HL-60 (cell line): Measurements from ENCODE around the gene CACTIN.

Source experiments
- CTCF ChIP-seq: IDR thresholded peaks from one replicate; pipeline ENCODE4 v1.5.1; 2011; ENCODE audit warnings: low read length, control low read depth, inconsistent platforms; ENCODE audit not compliant: insufficient read depth
- GABPA ChIP-seq: IDR thresholded peaks from 2 replicates; pipeline ENCODE4 v1.6.1; 2012; ENCODE audit warnings: low read depth
- REST ChIP-seq: IDR thresholded peaks from 2 replicates; pipeline ENCODE4 v1.6.1; 2012; ENCODE audit warnings: low read depth; ENCODE audit not compliant: insufficient replicate concordance

GRCh38 chr19:3641515-3642269 lies 15.1 kb upstream of the CACTIN start:
- no peak for TF ChIP-seq CTCF
- TF ChIP-seq REST: no peak
- TF ChIP-seq GABPA: no peak
